HUES64 (cell line): Measurements from ENCODE around the gene PACRG.

Experiments
- H3K27ac ChIP-seq: 2 replicates; pipeline ENCODE4 v1.7.0; 2013; ENCODE audit warnings: low read depth, low read length, inconsistent platforms
- H3K27me3 ChIP-seq: 2 replicates; pipeline ENCODE4 v1.6.1; 2013; ENCODE audit warnings: mild to moderate bottlenecking, low read length; ENCODE audit not compliant: insufficient read depth
- H3K36me3 ChIP-seq: 2 replicates; pipeline ENCODE4 v1.6.1; 2013; ENCODE audit warnings: mild to moderate bottlenecking, low read length; ENCODE audit not compliant: insufficient read depth
- H3K4me1 ChIP-seq: 2 replicates; pipeline ENCODE4 v1.6.1; 2013; ENCODE audit warnings: mild to moderate bottlenecking, low read length, moderate library complexity; ENCODE audit not compliant: insufficient read depth
- H3K4me3 ChIP-seq: 2 replicates; pipeline ENCODE4 v1.5.1; 2013; ENCODE audit warnings: mild to moderate bottlenecking, low read length, moderate library complexity
- H3K9ac ChIP-seq: 2 replicates; pipeline ENCODE4 v1.6.1; 2013; ENCODE audit warnings: mild to moderate bottlenecking, low read depth, low read length
- H3K9me3 ChIP-seq: 2 replicates; pipeline ENCODE4 v1.6.1; 2013; ENCODE audit warnings: low read depth, low read length; ENCODE audit not compliant: insufficient read depth
- WGBS: fragments of 150-250, 120-280 bp; methylation state at CpG from one replicate; pipeline ENCODE4 v1.1.7; 2013; ENCODE audit warnings: missing lambda C conversion rate; 5-methylcytosine and 5-hydroxymethylcytosine counted together

Gene PACRG

DNA sequence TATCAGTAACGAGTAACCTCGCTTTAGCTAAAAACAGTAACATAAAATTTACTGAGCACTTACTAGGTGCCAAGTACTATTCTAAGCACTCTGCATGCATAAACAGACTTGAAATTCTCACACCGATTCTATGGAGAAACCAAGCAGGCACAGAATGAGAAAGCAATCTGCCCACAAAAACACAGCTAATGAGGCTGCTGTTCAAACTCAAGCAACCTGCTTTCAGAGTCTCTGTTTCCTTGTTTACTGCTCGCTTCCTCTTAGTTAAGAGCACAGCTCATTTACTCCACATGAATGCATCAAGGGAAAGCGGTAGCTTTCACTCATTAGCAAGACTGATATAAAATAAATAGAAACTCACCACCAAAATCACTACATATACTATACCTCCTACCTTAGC is 37.6 kb upstream of the PACRG start:
- Histone ChIP-seq H3K4me3 (no peak overlapping the region), H3K9ac (no peak overlapping the region), H3K27ac (no peak overlapping the region), H3K4me1 (peaks cover 11% of the 10 kb centered on the region), H3K27me3 (no peaks in the 10 kb centered on the region), H3K9me3 (no peaks in the 10 kb centered on the region), H3K36me3 (no peaks in the 10 kb centered on the region)
- 68% methylated on average over 5 of the region's 5 CpGs for WGBS

DNA sequence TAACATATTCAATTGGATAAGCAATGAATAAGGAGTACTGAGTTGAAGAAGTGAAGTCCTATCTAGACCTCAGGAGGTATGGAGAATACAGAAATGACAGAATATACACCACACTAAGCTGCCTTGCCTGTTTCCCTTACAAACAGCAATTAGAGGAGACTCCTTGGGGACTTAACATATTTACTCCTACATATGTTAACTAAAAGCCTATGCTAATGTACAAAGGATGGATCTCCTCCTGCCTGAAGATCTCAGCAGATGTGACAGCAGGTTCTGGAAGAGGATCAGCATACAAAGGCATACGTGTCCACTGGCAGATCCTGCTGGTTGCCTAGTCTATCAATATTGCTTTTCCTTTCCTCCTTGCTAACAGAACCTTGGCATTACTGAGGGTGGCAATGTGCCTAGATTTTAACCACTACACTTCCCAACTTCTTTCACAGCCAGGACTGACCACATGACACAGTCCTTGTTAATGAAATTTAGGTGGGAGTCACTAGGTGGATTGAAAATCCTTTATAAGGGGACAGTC is 29.8 kb upstream of the PACRG start:
- H3K36me3 ChIP-seq: no peaks in the 10 kb centered on the region
- no peak overlapping the region for H3K27ac ChIP-seq
- H3K4me1 ChIP-seq: no peaks in the 10 kb centered on the region
- no peaks in the 10 kb centered on the region for H3K9me3 ChIP-seq
- H3K27me3 ChIP-seq: no peaks in the 10 kb centered on the region
- no peak overlapping the region for H3K4me3 ChIP-seq
- WGBS: 91% methylated on average over 1 of the region's 1 CpG
- no peak overlapping the region for H3K9ac ChIP-seq

DNA sequence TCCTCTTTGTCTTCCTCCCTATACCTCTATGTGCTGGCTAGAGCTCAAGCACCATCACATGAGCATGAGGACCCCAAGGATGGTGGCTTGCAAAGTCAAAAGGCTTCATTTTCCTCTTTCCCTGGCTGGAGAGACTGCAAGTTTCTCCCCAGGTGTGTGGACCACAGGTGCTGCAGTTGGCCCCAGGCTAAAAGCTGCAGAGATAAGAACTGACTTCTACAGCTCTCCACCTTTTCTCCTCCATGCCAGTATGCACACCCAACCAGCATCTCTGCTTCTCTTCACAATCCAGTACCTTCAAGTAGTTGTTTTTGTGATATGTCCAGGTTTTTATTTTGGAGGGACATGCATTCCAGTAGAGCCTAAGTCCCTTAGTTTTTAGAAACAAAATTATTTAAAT is 29.3 kb upstream of the PACRG start:
- Histone ChIP-seq H3K4me1 (no peaks in the 10 kb centered on the region), H3K9me3 (no peaks in the 10 kb centered on the region), H3K9ac (no peak overlapping the region), H3K27me3 (no peaks in the 10 kb centered on the region), H3K27ac (no peak overlapping the region), H3K4me3 (no peak overlapping the region), H3K36me3 (no peaks in the 10 kb centered on the region)

DNA sequence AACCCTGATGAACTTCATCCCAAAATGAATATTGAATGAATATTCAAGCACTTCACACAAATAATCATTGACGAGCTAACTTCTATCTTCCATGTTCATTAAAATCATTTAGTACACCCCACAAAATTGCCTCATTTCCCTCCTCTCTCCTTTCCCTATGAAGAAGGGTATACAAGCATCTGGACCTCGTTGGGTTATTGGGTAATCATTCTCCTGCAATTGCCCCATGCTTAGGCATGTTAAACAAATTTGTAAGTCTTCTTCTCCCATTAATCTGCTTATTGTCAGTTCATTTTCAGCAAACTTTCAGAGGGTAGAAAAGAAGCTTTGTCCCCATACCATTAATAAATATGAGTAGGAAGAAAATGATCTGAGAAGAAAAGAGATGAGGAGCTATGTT is 27.8 kb upstream of the PACRG start:
- no peaks in the 10 kb centered on the region for H3K9me3 ChIP-seq
- no peak overlapping the region for H3K27ac ChIP-seq
- WGBS: 93% methylated on average over 2 of the region's 2 CpGs
- no peaks in the 10 kb centered on the region for H3K27me3 ChIP-seq
- H3K36me3 ChIP-seq: no peaks in the 10 kb centered on the region
- H3K4me3 ChIP-seq: no peak overlapping the region
- no peak overlapping the region for H3K9ac ChIP-seq
- no peaks in the 10 kb centered on the region for H3K4me1 ChIP-seq

DNA sequence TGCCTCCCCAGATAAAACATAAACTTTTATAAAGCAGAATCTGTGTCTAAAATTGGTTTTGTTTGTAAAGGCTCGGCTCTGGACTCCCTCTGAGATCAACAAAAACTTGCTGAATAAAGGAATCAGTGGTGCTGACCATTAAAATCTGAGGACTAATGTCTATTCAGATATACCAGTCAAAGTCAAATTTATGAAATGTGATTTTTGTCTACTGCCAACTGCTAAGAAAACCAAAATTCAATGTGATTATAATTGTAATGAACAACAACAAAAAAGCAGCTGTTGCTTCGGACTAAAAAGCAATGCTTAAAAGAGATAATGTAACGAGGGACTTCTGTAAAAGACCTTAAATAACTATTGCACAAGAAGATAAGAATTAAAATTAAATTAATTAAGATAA is 26.8 kb upstream of the PACRG start:
- Histone ChIP-seq H3K9me3 (no peaks in the 10 kb centered on the region), H3K9ac (no peak overlapping the region), H3K36me3 (no peaks in the 10 kb centered on the region), H3K4me1 (no peaks in the 10 kb centered on the region; the same call in 1 of the 2 replicates), H3K27me3 (no peaks in the 10 kb centered on the region), H3K27ac (no peak overlapping the region), H3K4me3 (no peak overlapping the region)
- WGBS: 90% methylated on average over 1 of the region's 3 CpGs

DNA sequence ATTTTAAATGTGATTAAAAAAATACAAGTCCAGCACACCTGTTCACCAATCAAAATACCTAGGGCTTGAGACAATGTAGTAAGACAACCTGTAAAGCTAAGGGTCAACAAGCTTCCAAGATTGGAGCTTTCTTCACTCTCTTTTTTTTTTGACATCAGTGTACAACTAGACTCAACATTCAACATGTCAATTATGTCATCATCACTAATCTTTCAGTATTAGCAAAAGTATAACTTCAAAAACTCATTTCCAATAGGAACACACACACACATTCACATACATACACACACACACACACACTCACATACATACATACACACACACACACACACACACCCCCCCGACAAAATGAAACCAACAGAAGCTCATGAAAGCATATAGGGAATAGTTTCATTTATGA is 26.2 kb upstream of the PACRG start:
- H3K36me3 ChIP-seq: no peaks in the 10 kb centered on the region
- H3K9ac ChIP-seq: no peak overlapping the region
- no peaks in the 10 kb centered on the region for H3K9me3 ChIP-seq
- H3K4me1 ChIP-seq: no peaks in the 10 kb centered on the region; the same call in 1 of the 2 replicates
- H3K27me3 ChIP-seq: no peaks in the 10 kb centered on the region
- H3K27ac ChIP-seq: no peak overlapping the region
- WGBS: no CpG with 5 or more reads among the region's 1 CpG
- H3K4me3 ChIP-seq: no peak overlapping the region

DNA sequence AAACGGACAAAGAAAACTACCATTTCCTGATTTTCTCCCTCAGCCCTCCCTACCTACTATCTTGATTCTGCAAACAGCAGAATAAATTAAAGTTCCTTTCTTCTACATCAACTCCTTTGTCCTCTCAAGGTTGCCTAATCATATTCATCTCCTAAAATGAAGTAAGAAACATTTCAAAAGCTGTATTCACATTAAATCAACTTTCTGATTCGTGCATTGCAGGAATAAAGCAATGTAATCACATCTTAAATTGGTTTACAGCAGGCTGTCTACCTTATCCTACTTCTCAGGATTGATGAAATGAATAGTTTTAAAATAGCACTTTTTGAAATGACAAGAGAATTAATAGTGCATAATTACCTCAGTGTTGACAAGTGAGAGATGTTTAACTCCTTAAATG is 25.3 kb upstream of the PACRG start:
- Histone ChIP-seq H3K27me3 (no peaks in the 10 kb centered on the region), H3K9me3 (no peaks in the 10 kb centered on the region), H3K9ac (no peak overlapping the region), H3K4me3 (no peak overlapping the region), H3K36me3 (no peaks in the 10 kb centered on the region), H3K4me1 (no peaks in the 10 kb centered on the region; the same call in 1 of the 2 replicates), H3K27ac (no peak overlapping the region)
- 94% methylated on average over 2 of the region's 2 CpGs for WGBS

DNA sequence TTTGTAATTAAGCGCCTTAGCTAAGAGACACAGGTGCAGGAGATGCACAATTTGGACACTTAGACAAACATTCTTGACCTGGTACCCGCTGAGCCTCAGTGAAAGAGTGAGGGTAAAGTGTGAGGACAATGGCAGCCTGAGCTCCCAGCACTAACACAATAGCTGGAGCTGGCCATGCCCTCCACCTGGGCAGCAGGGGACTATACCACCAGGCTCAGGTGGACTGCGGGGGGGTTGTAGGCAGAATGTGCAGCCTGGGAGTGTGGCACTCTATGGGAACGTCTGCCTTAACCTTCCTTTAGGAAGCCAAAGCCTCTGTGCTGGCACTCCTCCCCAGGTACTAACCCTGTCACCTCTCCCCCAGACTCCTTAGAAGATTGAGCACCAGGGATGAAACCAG is 23.8 kb upstream of the PACRG start:
- no peaks in the 10 kb centered on the region for H3K36me3 ChIP-seq
- H3K9me3 ChIP-seq: no peaks in the 10 kb centered on the region; the same call in 1 of the 2 replicates
- 95% methylated on average over 4 of the region's 4 CpGs for WGBS
- H3K27me3 ChIP-seq: no peaks in the 10 kb centered on the region
- no peaks in the 10 kb centered on the region; the same call in 1 of the 2 replicates for H3K4me1 ChIP-seq
- H3K9ac ChIP-seq: no peak overlapping the region
- H3K4me3 ChIP-seq: no peak overlapping the region
- H3K27ac ChIP-seq: no peak overlapping the region

DNA sequence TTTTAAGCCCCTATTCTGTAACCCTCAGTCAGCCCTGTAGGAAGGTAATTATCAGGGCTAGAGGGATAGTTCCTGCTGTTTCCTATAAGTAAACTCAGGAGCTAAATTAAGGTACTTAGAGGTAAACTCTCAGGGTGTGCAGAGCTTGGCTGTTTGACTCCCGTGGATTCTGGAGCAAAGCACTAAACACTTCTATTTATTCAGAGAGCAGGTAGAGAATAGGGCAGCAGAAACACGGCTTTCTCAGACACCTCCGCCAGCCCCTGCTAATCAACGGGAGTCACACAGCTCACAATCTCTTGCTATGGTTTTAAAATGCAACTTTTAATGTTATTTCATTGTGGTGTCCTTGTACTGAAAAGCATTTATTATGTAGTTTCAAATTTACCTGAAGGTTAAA is 22.0 kb upstream of the PACRG start:
- H3K9me3 ChIP-seq: no peaks in the 10 kb centered on the region; the same call in 1 of the 2 replicates
- no peak overlapping the region for H3K27ac ChIP-seq
- no peaks in the 10 kb centered on the region; the same call in 1 of the 2 replicates for H3K4me1 ChIP-seq
- no peaks in the 10 kb centered on the region for H3K27me3 ChIP-seq
- no peak overlapping the region for H3K4me3 ChIP-seq
- H3K9ac ChIP-seq: no peak overlapping the region
- 94% methylated on average over 3 of the region's 4 CpGs for WGBS
- no peaks in the 10 kb centered on the region for H3K36me3 ChIP-seq

DNA sequence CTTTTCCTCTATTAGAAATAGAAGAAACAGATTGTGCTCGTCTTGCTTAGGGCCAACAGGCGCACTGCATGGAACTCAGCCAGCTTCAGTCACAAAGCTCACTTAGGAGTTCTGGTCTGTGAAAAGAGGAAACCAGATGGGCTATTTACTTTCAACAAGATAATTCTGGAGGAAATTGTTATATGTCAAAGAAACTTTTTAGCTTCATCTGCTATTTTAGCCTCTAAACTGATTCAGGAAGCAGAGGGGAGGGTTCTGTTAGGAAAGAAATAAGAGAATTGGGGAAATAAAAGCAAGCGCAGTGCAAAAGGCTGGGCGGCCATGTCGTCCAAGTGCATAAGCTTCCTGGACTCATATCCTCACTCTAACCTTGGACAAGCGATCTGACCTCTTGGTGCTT is 21.5 kb upstream of the PACRG start:
- Histone ChIP-seq H3K9ac (no peak overlapping the region), H3K4me3 (no peak overlapping the region), H3K36me3 (no peaks in the 10 kb centered on the region), H3K4me1 (no peaks in the 10 kb centered on the region; the same call in 1 of the 2 replicates), H3K27me3 (no peaks in the 10 kb centered on the region), H3K27ac (no peak overlapping the region), H3K9me3 (no peaks in the 10 kb centered on the region; the same call in 1 of the 2 replicates)
- WGBS: 77% methylated on average over 6 of the region's 6 CpGs

DNA sequence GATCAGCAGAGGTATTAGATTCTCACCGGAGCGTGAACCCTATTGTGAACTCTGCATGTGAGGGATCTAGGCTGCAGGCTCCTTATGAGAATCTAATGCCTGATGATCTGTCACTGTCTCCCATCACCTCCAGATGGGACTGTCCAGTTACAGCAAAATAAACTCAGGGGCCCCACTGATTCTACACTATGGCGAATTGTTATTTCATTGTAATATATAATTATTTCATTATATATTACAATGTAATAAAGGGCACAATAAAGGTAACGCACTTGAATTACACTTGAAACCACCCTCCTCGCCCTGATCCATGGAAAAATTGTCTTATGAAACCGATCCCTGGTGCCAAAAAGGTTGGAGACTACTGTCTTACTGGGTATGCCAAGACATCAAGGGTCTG is 18.8 kb upstream of the PACRG start:
- no peaks in the 10 kb centered on the region for H3K27me3 ChIP-seq
- H3K9ac ChIP-seq: no peak overlapping the region
- no peaks in the 10 kb centered on the region for H3K36me3 ChIP-seq
- H3K4me1 ChIP-seq: peaks cover 3% of the 10 kb centered on the region
- WGBS: 97% methylated on average over 5 of the region's 6 CpGs
- no peaks in the 10 kb centered on the region; the same call in 1 of the 2 replicates for H3K9me3 ChIP-seq
- H3K4me3 ChIP-seq: no peak overlapping the region
- no peak overlapping the region for H3K27ac ChIP-seq

DNA sequence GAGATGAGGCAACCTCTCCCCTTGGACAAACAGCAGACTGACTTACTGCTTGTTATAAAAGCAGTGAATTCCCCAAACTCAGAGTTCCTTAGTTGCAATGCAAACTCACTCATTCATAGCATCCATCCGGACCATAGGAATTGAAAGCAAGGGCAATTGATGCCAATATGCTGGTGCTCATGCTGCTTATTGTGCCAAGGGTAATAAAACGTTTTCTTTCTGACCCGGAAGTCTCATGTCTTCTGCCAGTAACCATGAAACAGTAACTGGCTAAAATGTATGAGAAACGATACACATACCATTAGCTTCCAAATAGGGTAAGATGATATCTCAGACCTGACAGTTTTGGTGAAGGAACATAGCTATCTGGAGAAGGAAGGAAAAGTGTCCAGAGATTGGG is 18.3 kb upstream of the PACRG start:
- H3K4me1 ChIP-seq: peaks cover 7% of the 10 kb centered on the region
- no peak overlapping the region for H3K9ac ChIP-seq
- no peak overlapping the region for H3K27ac ChIP-seq

More for the DNA sequence above, 18.3 kb upstream of the PACRG start:
- Histone ChIP-seq H3K4me3 (no peak overlapping the region), H3K9me3 (no peaks in the 10 kb centered on the region; the same call in 1 of the 2 replicates), H3K27me3 (no peaks in the 10 kb centered on the region), H3K36me3 (no peaks in the 10 kb centered on the region)
- 95% methylated on average over 4 of the region's 4 CpGs for WGBS
